ENCODE data around the gene CKS2. TPM values are rescaled to one million over a fixed set of nuclear protein-coding genes. Genes with fewer than 3 reads are reported as not detected.

Gene CKS2
- total RNA-seq, result 10.4 and 12.2 TPM in 2 replicates

DNA sequence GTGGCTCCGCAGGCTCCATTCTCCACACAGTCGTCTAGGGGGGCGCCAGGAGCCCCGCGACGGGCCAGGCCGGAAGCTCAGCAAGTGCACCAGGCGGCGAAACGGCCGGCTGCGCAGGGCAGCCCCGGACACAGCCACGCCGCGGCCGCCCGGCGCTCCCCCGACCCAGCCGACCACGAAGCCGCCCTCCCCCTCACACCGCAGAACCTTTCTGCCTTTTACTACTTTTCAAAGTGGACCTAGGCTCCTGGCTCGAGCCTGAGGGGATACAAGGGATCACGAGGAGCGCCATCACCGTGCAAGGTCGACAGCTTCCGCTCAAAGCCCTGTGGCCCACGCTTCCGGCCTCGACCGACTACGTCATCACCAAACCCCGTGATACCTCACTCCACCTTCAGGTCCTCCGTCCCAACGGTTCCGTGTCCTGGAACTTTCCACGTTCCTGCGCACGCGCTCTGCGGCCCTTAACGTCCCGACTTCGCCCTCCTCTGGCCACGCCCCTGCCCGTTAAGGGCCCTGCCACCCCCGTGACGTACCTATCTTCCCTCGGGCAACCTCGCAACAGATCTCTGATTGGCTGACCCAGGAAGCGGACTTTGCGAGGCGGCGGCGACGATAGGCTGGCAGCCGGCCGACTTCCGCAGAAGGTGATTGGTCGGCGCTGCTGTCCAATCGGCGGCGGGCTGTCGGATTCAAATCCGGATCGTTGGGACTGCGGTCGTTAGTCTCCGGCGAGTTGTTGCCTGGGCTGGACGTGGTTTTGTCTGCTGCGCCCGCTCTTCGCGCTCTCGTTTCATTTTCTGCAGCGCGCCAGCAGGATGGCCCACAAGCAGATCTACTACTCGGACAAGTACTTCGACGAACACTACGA lies at the start of gene CKS2:
TSS of gene CKS2 (plus strand) at position 721 of the 871 bp plus-strand sequence. CDS start at position 819, 98 bp downstream.

DNA sequence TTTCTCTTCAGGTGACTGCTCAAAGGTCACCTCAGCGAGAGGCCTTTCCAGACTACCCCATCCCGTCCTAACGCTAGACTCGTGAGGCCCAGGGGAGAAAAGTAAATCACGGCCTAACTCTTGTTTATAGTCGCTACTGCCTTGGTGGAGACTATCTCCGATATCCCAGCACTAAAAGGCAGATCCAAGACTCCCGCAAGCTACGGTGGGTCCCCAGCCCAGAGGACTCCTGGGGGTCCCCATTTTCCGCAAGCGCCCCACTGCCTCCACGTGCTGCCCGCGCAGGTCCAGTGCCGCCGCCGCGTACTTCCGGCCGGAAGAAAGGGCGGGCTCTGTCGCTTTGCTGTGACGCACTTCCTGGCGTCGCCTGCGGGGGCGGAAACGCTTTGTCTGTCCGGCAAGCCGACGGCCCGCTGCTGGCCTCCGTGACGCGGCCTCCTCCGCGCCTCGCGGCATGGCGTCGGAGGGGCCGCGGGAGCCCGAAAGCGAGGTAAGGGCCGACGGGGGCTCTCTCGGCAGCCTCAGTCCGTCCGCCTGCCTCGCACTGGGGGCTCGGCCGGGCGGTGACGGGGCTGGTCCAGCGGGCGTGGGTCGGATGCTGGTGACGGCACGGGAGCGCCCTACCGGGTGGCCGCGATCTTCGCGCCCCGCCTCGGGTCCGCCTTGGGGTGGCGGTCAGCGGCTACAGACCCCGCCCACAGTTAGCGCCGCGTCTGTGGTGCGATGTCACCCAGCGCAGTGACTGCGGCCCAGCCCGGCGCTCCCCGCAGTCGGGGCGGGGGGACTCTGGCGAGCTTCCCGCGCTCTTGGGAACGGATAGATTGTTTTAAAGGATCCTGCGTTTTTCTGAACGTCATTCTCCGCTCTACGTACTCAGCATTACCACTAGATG lies 7.4 kb downstream of the CKS2 start, which contains the start of gene SECISBP2:
TSS of gene SECISBP2 (plus strand) at position 378 of the 892 bp plus-strand sequence. CDS start at position 455, 77 bp downstream.

Small RNAs within 50 kb of the gene (small RNA-seq; reads per million reads assigned to genes)
- not detected for gene MIR3153

Other genes with a start within 250 kb of the CKS2 start
- gene SHC3, start 132.4 kb upstream of the CKS2 start, total RNA-seq, result 7.8 and 25.3 TPM in 2 replicates
- 28.5 and 35.2 TPM in 2 replicates for gene SECISBP2, start 7.3 kb downstream of the CKS2 start, total RNA-seq
- gene SEMA4D, start 186.9 kb downstream of the CKS2 start, total RNA-seq, result 0.12 and 0.81 TPM in 2 replicates

Data from hair follicle dermal papilla cell (primary cell).